Testis (tissue), 3 donors: ENCODE measurements around the gene SDK1. TPM values are rescaled to one million over a fixed set of nuclear protein-coding genes. Genes with fewer than 3 reads are reported as not detected.

Experiments
- DNase-seq: peaks from one replicate; pipeline ENCODE4 v3.0.0-alpha.2; 2019
- H3K27ac ChIP-seq, 2 donors: fragments of 200-600 bp; sonication (generic); one replicate each; pipeline ENCODE4 v1.5.1; 2019
- H3K27me3 ChIP-seq: fragments of 200-600 bp; sonication (generic); one replicate; pipeline ENCODE4 v1.5.1; 2019
- H3K36me3 ChIP-seq: fragments of 200-600 bp; sonication (generic); one replicate; pipeline ENCODE4 v1.5.1; 2017; ENCODE audit warnings: low read depth; ENCODE audit errors: missing control alignments
- H3K4me1 ChIP-seq: fragments of 200-600 bp; sonication (generic); one replicate; pipeline ENCODE4 v1.5.1; 2019
- H3K4me3 ChIP-seq, 2 donors: fragments of 200-600 bp; sonication (generic); one replicate each; pipeline ENCODE4 v1.5.1; 2017 to 2019
- H3K9me3 ChIP-seq: fragments of 200-600 bp; sonication (generic); one replicate; pipeline ENCODE4 v1.5.1; 2017
- CTCF ChIP-seq, 3 experiments: fragments of 450-650 bp in 2 of 3; fragments of 200-600 bp in 1 of 3; sonication (generic) in 1 of 3; IDR thresholded peaks; one replicate each; pipeline ENCODE4 v1.5.1; 2016 to 2019; ENCODE audit warnings: antibody characterized with exemption in 3 of 3, mild to moderate bottlenecking in 2 of 3, moderate library complexity in 1 of 3
- POLR2A ChIP-seq: fragments of 450-650 bp; IDR thresholded peaks from one replicate; pipeline ENCODE4 v1.6.1; 2017; ENCODE audit warnings: antibody characterized with exemption, mild to moderate bottlenecking, moderate library complexity
- WGBS, 2 donors: methylation state at CpG; one replicate each; pipeline ENCODE4 v1.1.5; 2018; 5-methylcytosine and 5-hydroxymethylcytosine counted together
- intact Hi-C: fragments of 100-400 bp; cut with DNase I; formaldehyde crosslinking; loops from one replicate; pipeline ENCODE4 v1.15.1; 2023; ENCODE audit warnings: low total_unique reads
- polyA plus RNA-seq: library from polyadenylated mRNA; stranded (reverse); fragments of 350-450 nt; fragmentation: Illumina TruSeq; extraction: RNeasy Lipid Tissue Mini Kit (QIAGEN cat#74804); gene quantifications from one replicate; pipeline ENCODE4 v1.2.3, GENCODE V29; 2014; ENCODE audit warnings: low read depth, low replicate concordance; ENCODE audit not compliant: insufficient read depth
- total RNA-seq, 2 donors: library from RNA; depleted of rRNA; stranded (reverse); fragments of >200 nt; gene quantifications; one replicate each; pipeline ENCODE4 v1.2.3, GENCODE V29; 2016

SDK1 gene
- total and polyA plus RNA-seq, 3 donors from 2014 or later = 20.0 to 36.2 (median 24.9) TPM

GRCh38 chr7:3270362-3270761, 30.7 kb upstream of the SDK1 start:
- H3K27ac ChIP-seq = no peak overlapping the region
- H3K9me3 ChIP-seq = no peaks in the 10 kb centered on the region
- intact Hi-C loops = no loop called here
- no peaks in the 10 kb centered on the region for H3K36me3 ChIP-seq
- no peak overlapping the region for H3K4me3 ChIP-seq
- H3K4me1 ChIP-seq = no peaks in the 10 kb centered on the region
- DNase-seq = no peak
- TF ChIP-seq POLR2A = no peak
- no peak for TF ChIP-seq CTCF (IDR thresholded peaks at IDR 0.05)
- no peaks in the 10 kb centered on the region for H3K27me3 ChIP-seq

- no peak for DNase-seq
- Histone ChIP-seq H3K4me1 (no peaks in the 10 kb centered on the region), H3K36me3 (no peaks in the 10 kb centered on the region), H3K27ac (no peak overlapping the region), H3K4me3 (no peak overlapping the region), H3K9me3 (no peaks in the 10 kb centered on the region), H3K27me3 (no peaks in the 10 kb centered on the region)
- intact Hi-C loops = no loop called here
- TF ChIP-seq POLR2A (no peak), CTCF (IDR thresholded peaks at IDR 0.05) (no peak)
- WGBS, 2 donors = 88 to 95% methylated on average over 2 of the region's 2 CpGs
These were observed 29.8 kb upstream of the SDK1 start for GRCh38 chr7:3271298-3271697.

GRCh38 chr7:3272691-3273141, 28.3 kb upstream of the SDK1 start:
- Histone ChIP-seq H3K4me1 (no peaks in the 10 kb centered on the region), H3K9me3 (no peaks in the 10 kb centered on the region), H3K36me3 (no peaks in the 10 kb centered on the region), H3K27ac (no peak overlapping the region), H3K27me3 (no peaks in the 10 kb centered on the region), H3K4me3 (no peak overlapping the region)
- WGBS, 2 donors = 86 to 88% methylated on average over 2 of the region's 2 CpGs
- intact Hi-C loops = no loop called here
- TF ChIP-seq POLR2A (no peak), CTCF (IDR thresholded peaks at IDR 0.05) (no peak)
- no peak for DNase-seq

- WGBS, 2 donors = 85 to 93% methylated on average over 1 of the region's 1 CpG
These were observed 26.9 kb upstream of the SDK1 start for GRCh38 chr7:3274131-3274530.

More at GRCh38 chr7:3274131-3274530, 26.9 kb upstream of the SDK1 start:
- H3K27ac ChIP-seq = no peak overlapping the region
- no peaks in the 10 kb centered on the region for H3K9me3 ChIP-seq
- H3K4me1 ChIP-seq = no peaks in the 10 kb centered on the region
- intact Hi-C loops = no loop called here
- no peaks in the 10 kb centered on the region for H3K27me3 ChIP-seq
- H3K36me3 ChIP-seq = no peaks in the 10 kb centered on the region
- no peak for DNase-seq
- H3K4me3 ChIP-seq = no peak overlapping the region
- TF ChIP-seq CTCF (IDR thresholded peaks at IDR 0.05) (no peak), POLR2A (no peak)
